Left ventricle myocardium inferior (tissue), 1 donor: ENCODE results near the gene ABCA5. TPM values are rescaled to one million over a fixed set of nuclear protein-coding genes. Genes with fewer than 3 reads are reported as not detected.

Experiments
- DNase-seq: peaks from one replicate; pipeline ENCODE4 v3.0.0-alpha.2; 2020
- H3K27ac ChIP-seq: fragments of 200-600 bp; replicated peaks from 2 replicates; pipeline ENCODE4 v1.8.0; 2021
- H3K27me3 ChIP-seq: fragments of 200-600 bp; 2 replicates; pipeline ENCODE4 v1.8.0; 2021; ENCODE audit warnings: low read depth
- H3K36me3 ChIP-seq: fragments of 200-600 bp; 2 replicates; pipeline ENCODE4 v1.8.0; 2021
- H3K4me1 ChIP-seq: fragments of 200-600 bp; 2 replicates; pipeline ENCODE4 v1.8.0; 2021
- H3K4me3 ChIP-seq: fragments of 200-600 bp; 2 replicates; pipeline ENCODE4 v1.8.0; 2021; ENCODE audit warnings: mild to moderate bottlenecking, moderate library complexity
- H3K9me3 ChIP-seq: fragments of 200-600 bp; replicated peaks from 2 replicates; pipeline ENCODE4 v1.8.0; 2021
- CTCF ChIP-seq: fragments of 200-600 bp; IDR thresholded peaks from 2 replicates; pipeline ENCODE4 v1.8.0; 2021; ENCODE audit warnings: antibody characterized with exemption, mild to moderate bottlenecking, borderline replicate concordance
- intact Hi-C: fragments of 100-400 bp; cut with micrococcal nuclease; formaldehyde crosslinking; loops from one replicate; pipeline ENCODE4 v1.11.0; 2022
- total RNA-seq: library from RNA; stranded (reverse); fragmentation: NEBNext Ultra II Directional; extraction: Animal tissue kit (Norgen Biotek cat#: 25700); gene quantifications from one replicate; pipeline ENCODE4 v1.2.1, GENCODE V29; 2021
- donor health status: DM: no; HTN: yes; CAD: no; lungs with severe emphysema.

Gene ABCA5
- total RNA-seq, 1 donor from 2014 or later = 17.1 TPM

DNA sequence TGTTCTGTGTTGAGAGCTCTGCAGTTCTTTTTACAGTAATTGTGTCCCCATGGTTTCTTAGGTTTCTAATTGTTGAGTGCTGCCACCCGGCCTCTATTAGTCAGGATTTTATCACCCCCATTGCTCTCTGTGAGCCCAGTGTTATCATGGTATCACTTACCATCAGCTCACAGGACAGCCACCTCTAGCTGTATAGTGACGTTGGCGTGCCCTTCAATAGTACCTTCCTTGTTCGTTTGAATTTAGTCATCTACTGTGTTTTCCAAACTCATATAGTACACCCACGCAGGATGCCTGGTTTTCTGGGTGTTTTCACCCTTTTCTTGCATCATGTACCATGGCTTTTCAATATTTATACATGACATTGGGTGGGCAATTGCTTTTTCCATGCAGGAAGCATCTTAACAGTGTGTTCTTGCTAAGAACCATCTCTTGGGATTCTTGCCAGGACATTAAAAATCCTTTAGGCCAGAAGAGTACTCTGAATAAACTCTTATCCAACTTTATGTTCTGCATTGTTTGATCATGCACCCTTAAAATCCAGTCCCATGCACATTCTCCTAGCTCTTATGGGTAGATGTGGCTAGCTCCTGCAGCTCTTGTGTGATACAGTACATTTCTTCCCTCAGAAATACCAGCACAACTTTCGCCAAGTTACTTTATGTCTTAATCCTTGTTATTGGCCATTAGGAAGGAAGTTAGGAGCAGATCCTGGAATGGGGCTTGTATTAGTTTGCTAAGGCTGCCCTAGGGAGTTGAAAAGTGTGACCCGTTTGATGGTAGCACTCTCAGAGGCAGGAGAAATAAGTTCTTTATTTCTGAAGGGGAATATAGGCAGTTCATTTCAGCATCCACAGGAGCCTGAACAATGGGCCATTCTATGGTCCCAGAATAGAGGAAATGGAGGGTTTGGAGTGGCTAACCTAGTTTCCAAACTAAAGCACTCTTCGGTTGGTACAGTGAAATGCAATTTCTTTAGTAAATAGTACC is 87.0 kb downstream of the ABCA5 start:
- Histone ChIP-seq H3K27me3 (no peaks in the 10 kb centered on the region), H3K4me1 (no peaks in the 10 kb centered on the region), H3K4me3 (no peak overlapping the region), H3K36me3 (no peaks in the 10 kb centered on the region), H3K9me3 (no peaks in the 10 kb centered on the region), H3K27ac (no peak overlapping the region)
- no peak for DNase-seq
- intact Hi-C loops = loop anchor here (5.0 kb wide), 1 partner anchor 468 kb away; no protein-coding TSS in a partner anchor
- TF ChIP-seq CTCF = no peak

DNA sequence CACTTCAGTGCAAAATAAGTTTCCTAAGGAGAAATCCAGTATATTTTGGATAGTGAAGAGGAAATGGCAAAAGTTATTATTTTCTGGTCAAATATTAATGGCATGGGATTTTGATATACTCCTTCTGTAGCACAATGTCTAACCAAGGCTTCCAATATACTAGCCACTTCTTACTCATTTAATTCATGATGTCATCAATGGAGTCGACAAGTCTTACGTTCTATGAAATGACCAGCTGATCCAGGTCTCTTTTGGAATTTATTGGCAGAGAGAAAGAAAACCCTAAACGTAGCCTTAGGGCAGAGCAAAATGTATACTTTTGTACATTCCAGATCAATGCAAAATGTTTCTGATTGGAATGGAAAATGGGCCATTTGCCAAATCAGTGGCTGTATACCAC is 90.0 kb downstream of the ABCA5 start:
- Histone ChIP-seq H3K9me3 (peaks cover 14% of the 10 kb centered on the region), H3K27me3 (no peaks in the 10 kb centered on the region), H3K27ac (no peak overlapping the region), H3K4me1 (no peaks in the 10 kb centered on the region), H3K4me3 (no peak overlapping the region), H3K36me3 (no peaks in the 10 kb centered on the region)
- no peak for TF ChIP-seq CTCF
- intact Hi-C loops = loop anchor here (5.0 kb wide), 1 partner anchor 465 kb away; no protein-coding TSS in a partner anchor
- DNase-seq = no peak

- peaks cover 18% of the 10 kb centered on the region for H3K9me3 ChIP-seq
- H3K4me3 ChIP-seq = no peak overlapping the region
- H3K4me1 ChIP-seq = no peaks in the 10 kb centered on the region
- no peak for DNase-seq
- intact Hi-C loops = loop anchor here (5.0 kb wide), 1 partner anchor 464 kb away; no protein-coding TSS in a partner anchor
- H3K36me3 ChIP-seq = no peaks in the 10 kb centered on the region
- H3K27me3 ChIP-seq = no peaks in the 10 kb centered on the region
- no peak for TF ChIP-seq CTCF
- no peak overlapping the region for H3K27ac ChIP-seq
These were observed 90.5 kb downstream of the ABCA5 start for GRCh38 chr17:69236464-69236863.

DNA sequence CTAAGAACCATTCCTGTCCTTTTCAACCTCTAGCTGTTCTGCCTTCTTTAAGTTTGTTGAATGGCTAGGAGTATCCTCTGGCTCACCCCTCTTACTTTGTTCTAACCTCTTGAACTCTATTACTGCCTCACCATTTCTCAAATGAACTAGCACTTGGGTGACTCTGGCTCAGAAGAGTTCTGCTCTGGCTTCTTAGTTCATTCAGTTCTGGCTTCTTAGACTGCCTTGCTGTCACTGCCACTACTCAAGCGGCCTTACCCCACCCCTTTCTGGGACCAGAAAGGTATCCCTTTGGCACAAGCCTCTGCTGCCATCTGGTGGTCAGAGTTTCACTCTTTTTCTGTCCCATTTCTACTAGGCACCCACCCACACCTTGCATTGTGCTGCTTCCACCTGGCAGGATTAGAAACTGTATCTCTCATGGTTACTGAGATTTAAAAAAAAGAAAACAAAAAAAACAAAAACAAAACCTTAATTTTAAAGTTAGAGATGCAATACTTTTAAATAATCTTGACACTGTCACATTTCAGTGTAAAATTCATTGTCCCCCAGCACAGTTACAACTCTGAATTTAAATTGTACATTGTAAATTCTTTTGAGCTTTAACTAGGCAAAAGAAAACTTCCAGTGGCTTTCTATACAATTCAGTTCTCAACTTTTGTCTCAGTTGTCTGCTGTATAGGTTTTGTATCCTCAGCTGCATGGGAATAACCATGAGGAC is 91.4 kb downstream of the ABCA5 start:
- Histone ChIP-seq H3K4me1 (no peaks in the 10 kb centered on the region), H3K27me3 (no peaks in the 10 kb centered on the region), H3K4me3 (no peak overlapping the region), H3K9me3 (peaks cover 25% of the 10 kb centered on the region), H3K36me3 (no peaks in the 10 kb centered on the region), H3K27ac (peak overlapping the region; percentile 46)
- intact Hi-C loops = loop anchor here (5.0 kb wide), 1 partner anchor 463 kb away; no protein-coding TSS in a partner anchor
- DNase-seq = peak; percentile 63
- TF ChIP-seq CTCF = peak; percentile 83

GRCh38 chr17:69232650-69233049 is 94.3 kb downstream of the ABCA5 start:
- no peak for DNase-seq
- intact Hi-C loops = no loop called here
- Histone ChIP-seq H3K4me3 (no peak overlapping the region), H3K27me3 (no peaks in the 10 kb centered on the region), H3K27ac (no peak overlapping the region), H3K9me3 (peaks cover 25% of the 10 kb centered on the region), H3K36me3 (no peaks in the 10 kb centered on the region), H3K4me1 (no peaks in the 10 kb centered on the region)
- TF ChIP-seq CTCF = no peak
